ENCODE data around the gene ESR1.

- TF ChIP-seq CTCF (IDR thresholded peaks at IDR 0.05; ENCODE audit: low read length) (no peak), EZH2 (optimal IDR thresholded peaks at IDR 0.05; ENCODE audit: low read depth, low read length) (no peak)
Measured at GRCh38 chr6:152147269-152147668, 339.8 kb downstream of the ESR1 start.

All from MM.1S (cell line).